Stimulated activated CD8-positive, alpha-beta memory T cell treated with anti-CD3 and anti-CD28 coated beads, Interleukin-4, amount 100 ng/mL, for 4 hours (primary cell): ENCODE data around the gene MMEL1.

Source experiments
- DNase-seq, 2 donors: peaks; one replicate each; pipeline ENCODE4 v3.0.0-alpha.2; 2020; ENCODE audit warnings: low read depth in 2 of 2, low spot score in 1 of 2

The MMEL1 gene

GRCh38 chr1:2605509-2606395 lies 27.1 kb downstream of the MMEL1 start:
- DNase-seq: no peak

- no peak for DNase-seq
These were observed 27.8 kb downstream of the MMEL1 start for GRCh38 chr1:2604844-2605508.

GRCh38 chr1:2604156-2604843 lies 28.5 kb downstream of the MMEL1 start:
- DNase-seq: no peak

- no peak for DNase-seq
These were observed 29.2 kb downstream of the MMEL1 start for GRCh38 chr1:2603521-2604155.

GRCh38 chr1:2602866-2603520 lies 29.8 kb downstream of the MMEL1 start:
- no peak for DNase-seq

- no peak for DNase-seq
These were observed 30.4 kb downstream of the MMEL1 start for GRCh38 chr1:2602311-2602835.

GRCh38 chr1:2601721-2602303 lies 31.0 kb downstream of the MMEL1 start:
- DNase-seq: no peak

GRCh38 chr1:2598329-2598931 lies 34.4 kb downstream of the MMEL1 start:
- no peak for DNase-seq

GRCh38 chr1:2597441-2598328 lies 35.1 kb downstream of the MMEL1 start:
- DNase-seq: no peak

GRCh38 chr1:2596530-2597333 lies 36.1 kb downstream of the MMEL1 start:
- DNase-seq: no peak

GRCh38 chr1:2595812-2596529 lies 36.8 kb downstream of the MMEL1 start:
- DNase-seq: no peak

GRCh38 chr1:2595261-2595811 lies 37.5 kb downstream of the MMEL1 start:
- no peak for DNase-seq

- DNase-seq: no peak
These were observed 38.1 kb downstream of the MMEL1 start for GRCh38 chr1:2594641-2595131.

GRCh38 chr1:2594001-2594640 lies 38.7 kb downstream of the MMEL1 start:
- DNase-seq: no peak

GRCh38 chr1:2593251-2593878 lies 39.5 kb downstream of the MMEL1 start:
- no peak for DNase-seq

GRCh38 chr1:2592672-2593071 lies 40.1 kb downstream of the MMEL1 start:
- DNase-seq: no peak
